Measurements from ENCODE around the gene RFLNA.

RFLNA gene

DNA sequence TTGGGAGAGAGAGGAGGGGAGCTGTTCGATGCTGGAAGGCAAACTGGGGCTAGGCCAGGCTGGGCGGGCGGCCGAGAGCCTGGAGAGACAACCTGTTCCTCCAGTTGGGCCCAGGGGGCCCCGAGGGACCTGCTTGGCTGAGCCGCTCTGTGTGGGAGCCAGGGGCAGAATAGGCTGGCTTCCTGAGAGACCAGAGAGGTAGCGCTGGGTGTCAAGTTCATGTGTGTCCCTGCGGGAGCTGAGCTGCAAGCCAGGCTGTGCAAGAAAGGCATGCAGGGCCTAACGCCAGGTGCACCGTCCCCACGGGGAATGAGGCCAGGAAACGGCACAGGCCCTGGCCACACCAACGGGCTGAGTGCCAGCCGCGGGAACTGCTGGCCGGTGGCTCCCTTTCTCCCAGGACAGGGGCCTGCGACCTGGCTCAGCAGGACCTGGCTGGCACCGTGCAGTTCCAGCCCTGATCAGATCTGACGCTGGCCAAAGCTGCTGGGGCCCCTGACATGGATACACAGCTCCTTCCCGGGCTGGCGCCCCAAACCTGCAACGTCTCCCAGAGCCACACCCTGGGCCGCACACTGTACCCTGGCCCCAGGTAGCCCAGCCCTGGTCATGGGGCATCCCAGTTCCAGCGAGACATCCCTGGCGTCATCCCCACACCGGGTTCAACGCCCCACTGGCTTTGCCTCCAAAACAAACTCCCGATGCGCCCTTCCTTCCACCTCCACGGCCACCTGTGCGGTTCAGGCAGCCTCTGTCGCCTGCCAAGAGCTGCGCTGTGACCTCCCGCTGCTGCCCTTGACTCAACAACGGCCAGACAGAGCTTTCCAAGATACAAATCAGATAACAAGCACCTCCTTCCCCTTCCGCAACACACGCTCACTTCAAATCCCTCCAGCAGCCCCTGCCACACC, 65.0 kb downstream of the RFLNA start:
- DNase-seq (ENCODE audit: low read depth), result no peak

GRCh38 chr12:124361074-124361970, 66.4 kb downstream of the RFLNA start:
- DNase-seq (ENCODE audit: low read depth), result no peak

DNA sequence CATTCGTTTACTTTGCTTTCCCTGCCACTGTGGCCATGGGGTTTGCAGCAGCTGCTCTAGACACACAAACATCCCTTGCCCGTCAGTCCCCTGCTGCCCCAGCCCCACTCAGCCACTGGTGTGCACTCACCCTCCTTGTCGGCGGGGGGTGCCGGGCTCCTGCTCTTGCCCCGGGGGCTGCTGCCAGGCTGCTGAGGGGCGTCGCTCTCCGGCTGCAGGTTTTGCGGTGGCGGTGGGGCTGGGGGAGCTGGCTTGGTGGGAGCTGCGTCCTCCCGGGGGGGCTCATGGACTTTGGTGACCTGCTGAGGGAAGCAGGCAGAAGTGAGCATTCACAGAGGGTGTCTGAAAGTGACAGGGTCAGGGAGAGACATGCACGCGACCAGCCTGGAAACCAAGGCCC, 67.1 kb downstream of the RFLNA start:
- no peak for DNase-seq (ENCODE audit: low read depth)

GRCh38 chr12:124363353-124363965, 68.6 kb downstream of the RFLNA start:
- DNase-seq (ENCODE audit: low read depth), result no peak

DNA sequence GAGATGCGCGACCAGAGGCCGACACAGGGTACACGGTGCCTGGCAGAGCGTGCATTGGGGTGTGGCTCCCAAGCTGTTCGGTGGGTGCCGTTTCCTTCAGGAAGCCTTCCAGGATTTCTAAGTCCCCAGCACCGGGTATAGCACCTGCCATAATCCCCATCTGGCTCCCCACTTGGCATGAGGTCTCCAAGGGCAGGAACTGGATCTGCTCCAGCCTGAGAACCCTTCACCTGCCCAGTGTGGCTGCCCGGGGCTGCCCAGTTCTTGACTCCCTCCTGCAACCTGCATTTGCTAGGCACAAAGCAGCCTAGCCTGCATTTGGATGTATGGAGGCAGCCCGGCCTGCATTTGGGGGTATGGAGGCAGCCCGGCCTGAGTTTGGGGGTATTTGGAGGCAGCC, 69.7 kb downstream of the RFLNA start:
- DNase-seq (ENCODE audit: low read depth), result no peak
